ENCODE data around the gene RTL9.

- TF ChIP-seq YY1 (IDR thresholded peaks at IDR 0.05; ENCODE audit: low read depth) = no peak
- no peak for TF ChIP-seq CTCF (IDR thresholded peaks at IDR 0.05)
- no peak for TF ChIP-seq RFX5 (IDR thresholded peaks at IDR 0.05; ENCODE audit: low read length)
- no peak for TF ChIP-seq USF1 (IDR thresholded peaks at IDR 0.05; ENCODE audit: borderline replicate concordance, low read depth)
- no peak for TF ChIP-seq MXI1 (IDR thresholded peaks at IDR 0.05; ENCODE audit: low read depth, low read length)
- TF ChIP-seq EP300 (IDR thresholded peaks at IDR 0.05; ENCODE audit: borderline replicate concordance in 1 of 2, low read depth in 1 of 2, low read length in 1 of 2) = 0 out of 4 replicates have a peak, but pooled peaks of 1 of the 2 experiments have one; percentile 16
- TF ChIP-seq POLR2AphosphoS5 (IDR thresholded peaks at IDR 0.05; ENCODE audit: low read depth, low read length) = no peak
- TF ChIP-seq SIN3A (IDR thresholded peaks at IDR 0.05; ENCODE audit: borderline replicate concordance, low read depth, low read length) = no peak
- peak; percentile 44; the same call in 1 of the 2 replicates for TF ChIP-seq MAX (IDR thresholded peaks at IDR 0.05; ENCODE audit: low read depth)
- TF ChIP-seq NFIC (IDR thresholded peaks at IDR 0.05; ENCODE audit: borderline replicate concordance) = no peak
- no peak for TF ChIP-seq RCOR1 (IDR thresholded peaks at IDR 0.05; ENCODE audit: low read length)
- no peak for TF ChIP-seq EZH2phosphoT487 (IDR thresholded peaks at IDR 0.05; ENCODE audit: borderline replicate concordance, low read depth)
- TF ChIP-seq IRF3 (IDR thresholded peaks at IDR 0.05; ENCODE audit: low read depth, low read length) = no peak
Observed at GRCh38 chrX:110394651-110395050, 36.0 kb downstream of the RTL9 start.

Data from SK-N-SH (cell line).